NCI-H510A treated with DMSO at 0.1 percent for 48 hours (cell line): ENCODE data around the gene PTCD1.
"Not testable (repeated sequence)": the region's sequence is repeated elsewhere in the genome, so short reads cannot be mapped to it uniquely, and the experiment has no call there.

ENCODE experiments used
- DNase-seq: peaks from one replicate; lab custom pipeline; 2025; lab: John Stamatoyannopoulos, UW

The PTCD1 gene

DNA sequence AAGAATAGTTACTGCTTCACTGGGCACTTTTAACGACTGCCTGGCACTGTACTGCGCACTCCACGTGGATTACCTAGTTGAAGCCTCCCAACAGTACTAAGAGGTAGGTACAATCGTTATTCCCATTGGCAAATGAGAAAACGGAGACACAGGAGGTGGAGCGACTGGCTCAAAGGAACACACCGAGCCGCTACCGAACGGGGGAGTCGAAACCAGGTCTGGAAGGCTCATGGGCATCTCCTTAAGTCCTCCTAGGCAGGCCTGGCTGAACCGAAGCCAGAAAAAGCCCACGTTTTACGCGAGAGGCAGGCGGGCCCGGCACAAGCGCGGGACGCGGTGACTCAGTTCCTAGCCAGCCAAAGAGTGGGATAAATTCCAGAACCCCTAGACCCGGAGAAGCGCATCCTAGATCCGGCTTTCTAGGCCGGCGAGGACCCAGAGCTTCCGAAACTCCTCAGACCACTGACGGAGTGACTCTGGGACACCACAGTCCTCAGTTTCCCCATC is 30.7 kb downstream of the PTCD1 start:
- DNase-seq = peak; percentile 15

DNA sequence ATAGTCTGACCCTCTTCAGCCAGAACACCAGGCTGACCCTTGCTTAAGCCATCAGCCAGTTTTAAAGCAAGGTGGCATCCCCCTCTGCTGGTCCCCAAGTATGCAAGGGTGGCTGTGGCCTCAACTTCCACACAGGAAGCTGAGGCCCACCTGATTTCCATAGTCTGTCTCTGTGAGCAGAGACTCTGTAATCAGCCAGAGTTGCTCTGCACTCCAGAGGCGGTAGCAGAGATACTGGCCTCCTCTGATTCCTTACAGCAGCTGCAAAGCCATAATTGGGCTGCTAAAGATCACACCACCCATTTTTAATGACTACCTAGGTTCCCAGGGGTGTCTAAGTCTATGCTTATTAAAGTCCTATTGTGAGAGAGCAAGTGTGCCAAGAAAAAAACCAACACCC is 32.0 kb downstream of the PTCD1 start:
- DNase-seq = no peak

DNA sequence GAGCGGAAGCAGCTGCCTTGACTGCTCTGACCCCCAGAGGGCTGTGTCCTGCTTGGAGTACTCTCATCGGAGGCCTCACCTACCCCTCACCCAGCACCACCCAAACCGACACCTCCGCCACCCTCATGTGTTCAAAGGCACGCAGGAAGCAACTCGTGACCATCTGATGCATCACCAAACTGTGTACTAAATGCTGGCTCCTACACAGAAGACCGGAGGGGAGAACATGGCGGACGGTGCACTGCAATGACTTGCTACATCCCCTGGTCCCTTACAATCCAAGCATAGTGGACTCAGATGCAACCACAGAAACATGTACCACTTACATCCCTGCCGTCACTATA is 33.6 kb downstream of the PTCD1 start:
- DNase-seq = no peak

DNA sequence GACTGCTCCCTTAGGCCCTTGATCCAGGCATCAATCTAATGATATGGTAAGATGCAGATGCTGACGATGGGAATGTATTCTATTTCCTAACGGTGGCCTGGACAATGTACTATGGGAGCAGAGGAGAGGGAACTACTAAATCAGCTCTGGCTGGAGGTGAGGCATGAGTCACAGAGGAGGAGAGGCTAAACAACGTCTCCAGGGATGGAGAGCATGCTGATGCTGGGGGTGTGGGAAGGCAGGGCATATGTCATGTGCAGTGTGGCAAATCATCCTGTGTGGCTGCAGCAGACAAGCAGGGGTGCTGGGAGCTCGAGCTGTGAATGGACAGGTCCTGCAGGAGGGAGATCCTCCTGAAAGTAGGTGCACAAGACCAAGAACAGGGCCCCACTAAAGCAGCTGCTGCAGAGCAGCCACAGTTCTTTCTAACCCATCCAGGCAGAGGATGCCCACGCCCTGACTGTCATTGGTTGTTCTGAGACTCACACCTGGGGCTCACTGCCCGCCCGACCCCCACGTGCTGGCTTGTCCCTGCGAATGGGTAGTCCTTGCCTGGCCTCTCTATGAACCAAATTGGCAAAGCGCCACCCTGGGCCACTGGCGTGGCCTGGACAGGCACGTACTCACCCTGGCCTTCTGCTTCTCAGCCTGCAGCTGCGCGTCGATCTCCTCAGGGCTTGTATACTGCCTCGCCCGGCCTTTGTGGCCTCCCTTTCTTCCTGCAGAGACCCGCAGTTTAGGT is 34.2 kb downstream of the PTCD1 start:
- DNase-seq = no peak

DNA sequence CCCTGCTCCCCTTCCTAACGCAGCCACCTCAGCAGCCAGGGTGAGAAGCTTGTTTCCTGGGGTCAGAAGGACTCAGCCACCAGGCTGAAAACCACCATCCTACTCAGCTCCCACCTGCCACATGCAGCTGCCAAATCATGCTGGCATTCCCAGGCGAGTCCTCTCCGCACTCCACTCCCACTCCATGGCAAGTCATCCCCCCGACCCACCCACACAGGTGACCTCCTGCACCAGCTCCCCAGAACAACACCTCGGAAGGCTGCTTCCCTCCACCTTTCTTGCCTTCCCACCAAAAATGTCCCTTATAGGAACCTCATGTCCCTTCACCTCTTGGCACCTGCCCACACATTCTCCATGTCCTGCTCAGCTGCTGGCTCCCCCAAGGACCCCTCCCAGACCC is 34.8 kb downstream of the PTCD1 start:
- DNase-seq = no peak

DNA sequence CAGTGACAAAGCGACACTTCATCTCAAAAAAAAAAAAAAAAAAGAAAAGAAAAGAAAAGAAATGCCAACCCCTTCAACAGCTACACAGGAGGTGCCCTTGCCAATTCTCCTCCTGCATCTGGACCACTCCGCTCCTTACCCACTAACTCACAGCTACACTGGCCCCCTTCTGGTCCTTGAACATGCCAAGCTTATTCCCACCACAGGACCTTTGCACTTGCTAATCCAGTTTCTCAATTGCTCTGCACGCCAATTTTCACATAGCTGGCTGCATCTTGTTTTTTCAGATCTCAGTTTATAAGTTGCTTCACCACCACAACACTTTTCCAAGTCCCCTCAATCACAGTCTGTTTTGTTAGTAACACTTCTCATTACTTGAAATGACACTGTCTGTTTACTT is 35.7 kb downstream of the PTCD1 start:
- DNase-seq = no peak

DNA sequence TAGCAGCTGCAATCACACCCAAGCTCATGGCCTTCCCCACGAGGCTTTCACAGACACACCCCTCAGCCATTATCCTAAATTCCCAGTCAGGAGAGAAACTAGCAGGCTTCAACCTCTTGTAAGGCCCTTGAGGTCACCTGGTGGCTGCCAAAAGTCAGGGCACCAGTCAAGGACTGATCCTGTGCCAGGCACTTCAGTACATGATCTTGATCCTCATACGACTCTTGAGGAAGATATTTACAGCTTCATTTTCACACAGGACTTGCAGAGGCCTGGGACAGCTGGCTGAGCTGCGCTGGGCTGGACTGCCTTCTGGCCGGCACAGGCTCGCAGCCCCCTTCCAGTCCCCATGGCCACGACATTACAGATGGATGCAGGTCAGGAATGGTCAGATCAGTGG is 39.0 kb downstream of the PTCD1 start:
- no peak for DNase-seq

DNA sequence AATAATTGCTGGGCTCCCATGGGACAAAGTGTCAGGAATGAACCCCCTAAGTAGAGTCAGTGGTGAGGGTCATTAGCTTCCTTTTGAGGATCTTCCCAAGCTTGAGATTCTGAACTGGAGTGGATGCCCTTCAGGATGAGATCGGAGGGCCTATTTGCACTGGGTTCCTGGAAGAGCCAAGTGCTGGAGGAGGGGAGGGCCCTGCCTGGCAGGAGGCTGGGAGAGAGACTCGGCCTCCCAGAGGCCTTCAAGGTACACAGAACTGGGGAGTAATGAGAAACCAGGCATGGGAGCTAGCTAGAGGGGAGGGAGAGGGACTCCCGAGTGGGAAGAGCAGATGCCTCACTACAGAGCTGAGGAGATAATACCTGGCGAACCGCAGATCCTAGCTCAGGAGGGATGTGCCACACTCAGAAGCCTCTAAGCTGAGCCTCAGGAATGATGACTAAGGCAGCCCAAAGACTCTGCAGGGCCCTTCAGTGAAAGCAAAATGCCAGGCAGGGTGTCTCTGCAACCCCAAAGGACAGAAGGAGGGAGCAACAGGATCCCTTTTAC is 39.6 kb downstream of the PTCD1 start:
- DNase-seq = no peak

DNA sequence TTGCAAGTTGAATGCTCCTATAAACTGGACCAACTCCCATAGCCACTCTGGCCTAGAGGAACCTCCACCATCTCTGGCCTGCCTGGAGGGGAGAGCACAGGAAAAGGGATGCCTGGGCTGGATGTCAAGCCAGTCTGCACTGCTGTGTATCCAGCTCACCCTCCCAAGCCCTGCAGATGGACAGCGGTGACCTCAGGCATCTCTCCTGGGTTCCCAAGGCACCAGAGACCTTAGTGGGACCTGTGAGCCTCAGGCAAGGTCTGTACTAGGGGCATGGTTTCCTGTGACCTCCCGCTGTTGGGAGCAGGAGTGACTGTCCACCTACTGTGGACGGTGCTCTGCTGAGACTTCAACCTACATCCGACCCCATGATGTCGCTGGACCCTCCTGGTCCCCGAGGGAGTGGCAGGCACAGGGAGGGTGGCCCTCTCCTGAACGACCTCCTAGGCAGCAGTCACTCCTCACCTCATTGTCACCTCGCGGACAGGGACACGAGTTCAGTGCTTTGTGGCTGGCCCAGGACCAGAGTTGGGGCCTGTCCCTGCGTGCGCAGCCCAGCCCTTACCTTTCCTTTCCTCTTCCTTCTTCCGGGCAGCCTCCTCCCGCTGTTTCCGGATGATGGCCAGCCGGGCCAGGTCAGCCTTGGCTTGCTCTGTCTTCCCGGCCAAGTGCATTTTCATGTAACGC is 41.2 kb downstream of the PTCD1 start:
- no peak for DNase-seq

DNA sequence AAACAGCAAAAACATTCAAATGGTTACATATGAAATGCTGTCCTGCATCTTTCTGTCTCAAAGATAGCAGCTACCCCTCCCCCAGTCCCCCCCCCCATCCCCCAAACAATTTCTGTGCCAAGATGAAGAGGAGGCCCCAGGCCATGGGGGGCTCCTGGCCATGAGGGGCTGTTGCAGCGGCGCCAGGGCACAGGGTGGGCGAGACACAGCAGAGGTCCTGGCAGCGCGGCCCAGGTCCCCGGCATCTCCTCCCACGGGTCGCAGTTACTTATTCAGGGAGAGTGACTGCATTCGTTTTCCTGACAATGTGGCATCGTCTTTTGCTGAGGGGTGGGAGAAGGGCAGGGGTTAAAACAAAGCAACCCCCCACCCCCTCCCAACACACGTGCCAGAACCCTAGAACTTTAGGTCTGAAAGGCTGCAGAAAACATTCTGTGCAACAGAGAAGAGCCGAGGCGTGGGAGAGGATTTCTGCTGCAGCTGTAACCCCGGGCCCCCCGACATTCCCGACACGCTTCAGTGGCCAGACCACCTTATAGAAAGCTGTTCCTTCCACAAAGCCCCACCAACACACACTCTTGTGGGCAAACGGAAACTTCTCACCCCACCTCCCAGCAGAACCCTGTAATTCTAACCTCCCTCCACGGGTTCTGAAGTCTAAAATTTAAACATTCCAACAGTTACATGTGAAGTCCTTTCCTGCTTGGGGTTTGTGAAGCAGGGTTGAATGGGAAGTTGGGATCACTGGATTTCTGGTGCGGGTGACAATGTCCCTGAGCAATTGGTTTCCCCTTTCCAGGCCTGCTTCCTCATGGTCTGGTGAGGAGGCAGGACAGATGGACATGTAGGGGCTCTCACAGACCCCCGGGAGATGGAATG is 41.9 kb downstream of the PTCD1 start:
- DNase-seq = no peak

DNA sequence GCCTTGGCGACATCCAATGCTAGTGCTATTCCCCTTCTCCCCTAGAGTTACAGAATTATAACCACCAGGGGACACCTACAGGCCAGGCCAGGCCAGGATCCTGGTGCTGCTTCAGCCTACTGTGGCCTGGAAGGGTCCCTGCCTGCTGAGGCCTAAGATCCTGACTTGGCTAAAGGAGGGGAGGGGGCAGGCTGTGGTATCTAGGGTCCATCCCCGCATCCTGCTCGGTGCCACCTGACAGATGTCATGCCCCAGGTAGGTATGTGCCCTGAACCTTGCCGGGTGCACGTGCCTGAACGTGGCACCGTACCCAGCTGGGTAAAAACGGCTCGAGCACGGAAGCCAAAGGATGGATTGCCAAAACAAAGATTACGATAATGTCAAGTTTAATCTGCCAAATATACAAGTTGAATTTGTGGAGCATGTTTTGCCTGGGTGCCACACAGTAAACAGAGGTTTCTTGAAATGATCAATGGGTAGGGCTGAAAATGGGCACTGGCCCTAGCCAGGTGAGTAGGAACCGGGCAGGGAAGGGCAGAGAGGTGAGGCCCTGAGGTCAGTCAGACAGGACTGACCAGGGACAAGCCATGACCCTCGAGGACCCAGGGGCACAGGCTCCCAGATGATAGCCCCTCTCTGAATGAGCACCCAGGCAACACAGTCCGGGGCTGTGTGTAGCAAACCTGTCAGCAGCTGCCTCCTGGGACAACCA is 42.8 kb downstream of the PTCD1 start:
- no peak for DNase-seq

DNA sequence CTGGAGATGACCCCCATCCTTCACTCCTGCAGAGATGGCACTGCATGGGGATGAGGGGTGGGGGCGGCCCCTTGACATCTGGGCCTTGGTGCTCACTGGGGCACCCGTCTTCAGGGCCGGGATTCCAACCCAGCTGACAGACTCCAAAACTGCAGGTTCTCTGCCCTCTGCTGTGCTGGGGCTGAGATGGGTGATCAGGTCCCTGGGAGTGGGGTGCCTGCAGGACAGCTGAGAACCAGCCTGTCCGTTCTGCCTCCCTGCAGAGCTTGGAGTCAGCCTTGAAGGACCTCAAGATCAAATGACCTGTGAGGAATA is 44.5 kb downstream of the PTCD1 start:
- DNase-seq = no peak

DNA sequence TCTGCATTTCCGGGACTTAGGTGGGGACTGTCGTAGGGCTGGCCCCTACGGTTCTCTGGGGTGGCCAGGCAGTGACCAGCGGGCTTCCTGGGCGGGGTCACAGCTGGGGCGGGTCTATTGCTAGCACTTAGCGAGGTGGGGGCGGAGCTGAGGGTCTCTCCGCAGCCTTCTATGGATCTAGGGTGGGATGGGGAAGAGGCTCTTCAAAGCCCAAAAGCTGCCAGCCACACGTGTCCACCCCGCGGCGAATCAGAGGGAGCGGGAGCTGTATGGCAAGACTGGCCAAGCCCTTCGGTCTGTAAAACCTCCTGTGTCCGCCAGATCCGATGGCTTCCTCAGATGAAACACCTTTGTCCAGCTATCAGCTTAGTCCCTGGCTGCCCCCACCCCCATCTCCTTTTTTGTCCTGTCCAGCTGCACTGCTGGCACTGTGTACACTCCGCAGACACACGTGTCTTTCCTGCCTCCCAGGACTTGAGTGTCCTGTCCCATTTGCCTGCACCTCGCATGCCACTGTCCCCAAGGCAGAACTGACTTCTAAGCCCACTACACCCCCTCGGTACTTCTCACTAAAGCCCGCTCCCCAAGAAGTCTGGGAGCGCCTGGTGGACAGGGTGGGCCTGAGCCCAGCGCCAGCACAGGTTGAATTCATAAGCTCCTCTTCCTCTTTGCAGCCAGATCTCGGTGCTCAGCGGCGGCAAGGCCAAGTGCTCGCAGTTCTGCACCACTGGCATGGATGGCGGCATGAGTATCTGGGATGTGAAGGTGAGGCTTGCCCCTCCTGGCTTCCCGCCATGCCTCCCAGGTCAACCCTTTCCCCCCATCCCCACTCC is 45.0 kb downstream of the PTCD1 start:
- no peak for DNase-seq

DNA sequence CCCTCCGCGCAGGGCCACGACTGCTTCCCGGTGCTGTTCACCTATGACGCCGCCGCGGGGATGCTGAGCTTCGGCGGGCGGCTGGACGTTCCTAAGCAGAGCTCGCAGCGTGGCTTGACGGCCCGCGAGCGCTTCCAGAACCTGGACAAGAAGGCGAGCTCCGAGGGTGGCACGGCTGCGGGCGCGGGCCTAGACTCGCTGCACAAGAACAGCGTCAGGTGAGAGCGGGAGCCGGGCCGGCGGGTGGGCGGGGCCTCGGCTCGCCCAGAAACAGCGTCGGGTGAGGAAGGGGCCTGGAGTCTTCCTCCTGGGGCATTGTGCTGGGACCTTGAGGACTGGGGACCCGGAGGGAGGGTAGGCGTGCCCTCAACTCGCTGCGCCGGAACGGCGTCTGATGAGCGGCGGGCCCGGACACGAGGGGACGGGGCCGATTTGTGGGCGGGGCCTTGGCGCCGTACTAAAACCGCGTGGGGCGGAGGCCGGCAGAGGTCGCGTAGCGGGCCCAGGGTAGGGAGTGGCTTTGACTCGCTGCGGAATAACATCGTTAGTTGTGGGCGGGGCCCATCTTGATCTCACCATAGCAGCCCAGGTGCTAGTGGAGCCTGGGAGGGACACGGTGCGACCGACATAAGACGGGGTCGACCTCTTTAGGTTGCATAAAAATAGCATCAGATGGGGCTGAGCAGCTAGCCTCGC is 45.8 kb downstream of the PTCD1 start:
- DNase-seq = peak; percentile 42

DNA sequence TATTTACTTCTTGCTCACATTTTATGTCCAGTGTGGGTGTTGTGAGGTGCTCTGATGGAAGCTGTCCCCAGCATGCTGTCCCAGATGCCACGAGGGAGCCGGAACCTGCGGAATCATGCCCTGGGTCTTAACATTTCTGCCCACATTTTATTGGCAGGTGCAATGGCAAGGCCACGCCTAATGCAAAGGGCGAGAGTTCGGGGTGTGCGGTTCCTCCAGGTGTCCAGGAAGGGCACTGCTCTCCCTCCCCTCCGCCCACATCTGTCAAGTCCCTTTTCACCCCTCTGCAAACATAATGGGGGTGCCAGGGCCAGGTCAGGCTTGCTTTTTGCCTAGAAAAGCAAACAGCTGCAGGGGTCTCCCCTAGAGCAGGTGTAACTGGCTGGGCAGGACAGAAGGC is 46.6 kb downstream of the PTCD1 start:
- DNase-seq = no peak

DNA sequence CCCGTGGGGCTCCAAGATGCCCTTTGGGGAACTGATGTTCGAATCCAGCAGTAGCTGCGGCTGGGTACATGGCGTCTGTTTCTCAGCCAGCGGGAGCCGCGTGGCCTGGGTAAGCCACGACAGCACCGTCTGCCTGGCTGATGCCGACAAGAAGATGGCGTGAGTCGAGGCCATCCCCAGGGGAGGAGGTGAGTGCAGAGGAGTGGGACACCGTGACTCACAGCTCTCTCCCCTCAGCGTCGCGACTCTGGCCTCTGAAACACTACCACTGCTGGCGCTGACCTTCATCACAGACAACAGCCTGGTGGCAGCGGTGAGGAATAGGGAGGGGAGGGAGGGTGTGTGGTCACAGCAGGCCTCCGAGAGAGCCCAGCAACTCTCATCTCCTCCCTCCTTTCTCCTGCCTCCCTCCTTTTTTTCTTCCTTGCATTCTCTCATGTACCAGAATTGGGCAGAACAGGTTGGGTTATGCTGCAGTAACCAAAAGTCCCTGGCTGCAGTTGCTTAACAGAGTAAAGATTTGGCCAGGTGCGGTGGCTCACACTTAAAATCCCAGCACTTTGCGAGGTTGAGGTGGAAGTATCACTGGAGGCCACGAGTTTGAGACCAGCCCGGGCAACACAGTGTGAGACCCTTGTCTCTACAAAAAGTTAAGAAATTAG is 47.5 kb downstream of the PTCD1 start:
- DNase-seq = no peak

DNA sequence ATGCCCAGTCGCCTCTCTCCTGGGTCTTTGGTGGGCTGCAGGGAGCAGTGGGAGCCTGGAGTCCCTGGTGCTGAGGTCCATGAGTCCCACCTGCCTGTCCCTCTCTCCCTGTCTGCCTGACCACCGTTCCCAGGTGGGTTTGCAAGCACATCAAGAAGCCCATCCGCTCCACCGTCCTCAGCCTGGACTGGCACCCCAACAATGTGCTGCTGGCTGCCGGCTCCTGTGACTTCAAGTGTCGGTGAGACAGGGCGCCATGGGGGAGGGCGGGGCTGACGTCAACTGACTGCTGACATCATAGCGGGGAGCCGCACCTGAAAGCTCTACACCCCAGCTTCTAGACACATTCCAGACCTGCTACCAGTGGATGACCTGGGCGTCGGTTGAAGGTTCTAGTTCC is 48.8 kb downstream of the PTCD1 start:
- DNase-seq = no peak

DNA sequence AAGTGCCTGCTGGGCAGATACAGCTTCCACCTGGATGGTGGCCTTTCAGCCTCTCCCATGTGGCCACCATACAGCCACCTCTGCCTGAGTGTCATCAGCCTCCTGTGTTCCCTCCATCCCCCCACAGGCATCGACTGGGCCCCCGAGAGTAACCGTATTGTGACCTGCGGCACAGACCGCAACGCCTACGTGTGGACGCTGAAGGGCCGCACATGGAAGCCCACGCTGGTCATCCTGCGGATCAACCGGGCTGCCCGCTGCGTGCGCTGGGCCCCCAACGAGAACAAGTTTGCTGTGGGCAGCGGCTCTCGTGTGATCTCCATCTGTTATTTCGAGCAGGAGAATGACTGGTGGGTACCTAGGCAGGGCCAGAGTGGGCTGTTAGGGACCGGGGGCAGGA is 50.7 kb downstream of the PTCD1 start:
- no peak for DNase-seq

DNA sequence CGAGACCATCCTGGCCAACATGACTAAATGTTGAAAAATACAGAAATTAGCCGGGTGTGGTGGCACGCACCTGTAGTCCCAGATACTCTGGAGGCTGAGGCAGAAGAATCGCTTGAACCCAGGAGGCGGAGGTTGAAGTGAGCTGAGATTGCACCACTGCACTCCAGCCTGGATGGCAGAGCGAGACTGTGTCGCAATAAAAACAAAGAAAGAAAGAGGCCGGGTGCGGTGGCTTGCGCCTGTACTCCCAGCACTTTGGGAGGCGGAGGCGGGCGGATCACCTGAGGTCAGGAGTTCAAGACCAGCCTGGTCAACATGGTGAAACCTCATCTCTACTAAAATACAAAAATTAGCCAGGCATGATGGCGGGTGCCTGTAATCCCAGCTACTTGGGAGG is 51.4 kb downstream of the PTCD1 start:
- DNase-seq = not testable (repeated sequence)
